Activated CD4-positive, alpha-beta memory T cell treated with anti-CD3 and anti-CD28 coated beads for 36 hours (primary cell): ENCODE data around the gene EWSR1. TPM values are rescaled to one million over a fixed set of nuclear protein-coding genes. Genes with fewer than 3 reads are reported as not detected.

Experiments used
- CTCF ChIA-PET: fragments of 350-600 bp; sonication (Branson Sonifier 250); formaldehyde crosslinking; loops from one replicate; lab custom pipeline; 2021; ENCODE audit warnings: antibody characterized with exemption, inconsistent platforms; lab: Charles Lee
- POLR2A ChIA-PET: fragments of 350-600 bp; sonication (Branson Sonifier 250); formaldehyde crosslinking; loops from one replicate; lab custom pipeline; 2021; ENCODE audit warnings: antibody characterized with exemption; lab: Charles Lee
- DNase-seq: peaks from one replicate; pipeline ENCODE4 v3.0.0-alpha.2; 2020
- H3K27ac Mint-ChIP-seq: one replicate; pipeline ENCODE4 v1.8.0; 2021; ENCODE audit warnings: mixed read lengths
- H3K27me3 Mint-ChIP-seq: one replicate; pipeline ENCODE4 v1.8.0; 2021; ENCODE audit warnings: mixed read lengths
- H3K36me3 Mint-ChIP-seq: one replicate; pipeline ENCODE4 v1.8.0; 2021; ENCODE audit warnings: mixed read lengths
- H3K4me1 Mint-ChIP-seq: one replicate; pipeline ENCODE4 v1.8.0; 2021; ENCODE audit warnings: low read depth, mixed read lengths
- H3K4me3 Mint-ChIP-seq: one replicate; pipeline ENCODE4 v1.8.0; 2021; ENCODE audit warnings: mild to moderate bottlenecking, mixed read lengths
- H3K9me3 Mint-ChIP-seq: one replicate; pipeline ENCODE4 v1.8.0; 2021; ENCODE audit warnings: mixed read lengths
- intact Hi-C: fragments of 100-400 bp; cut with micrococcal nuclease; formaldehyde crosslinking; loops from one replicate; pipeline ENCODE4 v1.15.1; 2023
- total RNA-seq, 2 experiments: library from RNA; stranded (reverse); gene quantifications; one replicate each; pipeline ENCODE4 v1.2.3, GENCODE V29; 2021

EWSR1 gene
- total RNA-seq, 2 experiments from 2014 or later = 286 to 302 TPM

- H3K4me1 Mint-ChIP-seq = peaks cover 2% of the 10 kb centered on the region
- CTCF ChIA-PET = interaction anchor here (0.9 kb wide), 1 partner anchor 8 kb away, joined by 3 read pairs; no protein-coding TSS in a partner anchor
- intact Hi-C loops = no loop called here
- no peaks in the 10 kb centered on the region for H3K36me3 Mint-ChIP-seq
- H3K4me3 Mint-ChIP-seq = no peak overlapping the region
- POLR2A ChIA-PET = no interaction called here
- peaks cover 2% of the 10 kb centered on the region for H3K27me3 Mint-ChIP-seq
- no peaks in the 10 kb centered on the region for H3K9me3 Mint-ChIP-seq
- H3K27ac Mint-ChIP-seq = no peak overlapping the region
- no peak for DNase-seq
Observed at GRCh38 chr22:29253561-29254285, 14.3 kb upstream of the EWSR1 start.

GRCh38 chr22:29254286-29254660 is 13.8 kb upstream of the EWSR1 start:
- ChIA-PET CTCF (interaction anchor here (0.9 kb wide), 1 partner anchor 9 kb away, joined by 3 read pairs; no protein-coding TSS in a partner anchor), POLR2A (no interaction called here)
- intact Hi-C loops = no loop called here
- no peak overlapping the region for H3K27ac Mint-ChIP-seq
- DNase-seq = no peak
- peaks cover 2% of the 10 kb centered on the region for H3K27me3 Mint-ChIP-seq
- no peaks in the 10 kb centered on the region for H3K36me3 Mint-ChIP-seq
- no peak overlapping the region for H3K4me3 Mint-ChIP-seq
- no peaks in the 10 kb centered on the region for H3K9me3 Mint-ChIP-seq
- peaks cover 2% of the 10 kb centered on the region for H3K4me1 Mint-ChIP-seq

DNA sequence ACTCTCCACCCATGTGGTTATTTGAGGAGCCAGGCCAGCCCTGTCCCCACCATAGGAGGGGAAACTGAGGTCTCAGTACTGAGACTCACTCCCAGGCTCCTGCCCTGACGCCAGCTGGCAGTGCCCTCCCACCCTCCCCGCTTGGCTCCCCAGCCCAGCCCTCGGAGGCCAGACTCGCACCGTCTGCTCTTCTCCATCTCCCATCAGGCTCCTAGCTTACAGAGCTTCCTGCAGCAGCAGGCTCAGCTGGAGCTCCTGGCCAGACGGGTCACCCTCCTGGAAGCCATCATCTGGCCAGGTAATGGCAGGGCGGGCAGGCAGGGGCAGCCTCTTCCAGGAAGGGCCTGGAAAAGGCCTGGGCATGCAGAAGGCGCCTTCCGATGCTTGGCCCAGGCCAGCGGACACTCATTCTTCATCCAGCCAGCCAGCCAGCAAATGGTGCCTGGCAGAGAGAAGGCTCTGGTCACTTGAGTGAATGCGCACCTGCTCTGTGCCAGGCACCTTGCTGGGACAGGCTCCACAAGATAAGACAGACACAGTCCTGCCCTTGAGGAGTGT is 12.9 kb upstream of the EWSR1 start:
- Mint-ChIP-seq H3K27ac (no peak overlapping the region), H3K27me3 (peaks cover 2% of the 10 kb centered on the region), H3K9me3 (no peaks in the 10 kb centered on the region), H3K36me3 (no peaks in the 10 kb centered on the region), H3K4me3 (no peak overlapping the region), H3K4me1 (peaks cover 2% of the 10 kb centered on the region)
- DNase-seq = no peak
- ChIA-PET CTCF (interaction anchor here (0.9 to 2.1 kb wide), 2 partner anchors 10 kb away, joined by 3 to 11 read pairs; no protein-coding TSS in a partner anchor), POLR2A (no interaction called here)
- intact Hi-C loops = no loop called here

- Mint-ChIP-seq H3K4me3 (no peak overlapping the region), H3K9me3 (no peaks in the 10 kb centered on the region), H3K4me1 (peaks cover 2% of the 10 kb centered on the region), H3K27ac (no peak overlapping the region), H3K27me3 (peaks cover 2% of the 10 kb centered on the region), H3K36me3 (no peaks in the 10 kb centered on the region)
- intact Hi-C loops = no loop called here
- ChIA-PET CTCF (interaction anchor here (0.9 to 2.1 kb wide), 2 partner anchors 9 to 11 kb away, joined by 3 to 11 read pairs; no protein-coding TSS in a partner anchor), POLR2A (no interaction called here)
- no peak for DNase-seq
Observed at GRCh38 chr22:29256606-29257325, 11.3 kb upstream of the EWSR1 start.

GRCh38 chr22:29257751-29258181 is 10.3 kb upstream of the EWSR1 start:
- H3K36me3 Mint-ChIP-seq = no peaks in the 10 kb centered on the region
- ChIA-PET CTCF (no interaction called here), POLR2A (no interaction called here)
- peaks cover 2% of the 10 kb centered on the region for H3K27me3 Mint-ChIP-seq
- no peak for DNase-seq
- no peaks in the 10 kb centered on the region for H3K9me3 Mint-ChIP-seq
- peaks cover 2% of the 10 kb centered on the region for H3K4me1 Mint-ChIP-seq
- no peak overlapping the region for H3K4me3 Mint-ChIP-seq
- intact Hi-C loops = no loop called here
- no peak overlapping the region for H3K27ac Mint-ChIP-seq

GRCh38 chr22:29258407-29259252 is 9.4 kb upstream of the EWSR1 start:
- intact Hi-C loops = no loop called here
- Mint-ChIP-seq H3K4me3 (no peak overlapping the region), H3K27ac (no peak overlapping the region), H3K36me3 (no peaks in the 10 kb centered on the region), H3K27me3 (no peaks in the 10 kb centered on the region), H3K4me1 (peaks cover 2% of the 10 kb centered on the region), H3K9me3 (no peaks in the 10 kb centered on the region)
- no peak for DNase-seq
- ChIA-PET POLR2A (no interaction called here), CTCF (no interaction called here)

DNA sequence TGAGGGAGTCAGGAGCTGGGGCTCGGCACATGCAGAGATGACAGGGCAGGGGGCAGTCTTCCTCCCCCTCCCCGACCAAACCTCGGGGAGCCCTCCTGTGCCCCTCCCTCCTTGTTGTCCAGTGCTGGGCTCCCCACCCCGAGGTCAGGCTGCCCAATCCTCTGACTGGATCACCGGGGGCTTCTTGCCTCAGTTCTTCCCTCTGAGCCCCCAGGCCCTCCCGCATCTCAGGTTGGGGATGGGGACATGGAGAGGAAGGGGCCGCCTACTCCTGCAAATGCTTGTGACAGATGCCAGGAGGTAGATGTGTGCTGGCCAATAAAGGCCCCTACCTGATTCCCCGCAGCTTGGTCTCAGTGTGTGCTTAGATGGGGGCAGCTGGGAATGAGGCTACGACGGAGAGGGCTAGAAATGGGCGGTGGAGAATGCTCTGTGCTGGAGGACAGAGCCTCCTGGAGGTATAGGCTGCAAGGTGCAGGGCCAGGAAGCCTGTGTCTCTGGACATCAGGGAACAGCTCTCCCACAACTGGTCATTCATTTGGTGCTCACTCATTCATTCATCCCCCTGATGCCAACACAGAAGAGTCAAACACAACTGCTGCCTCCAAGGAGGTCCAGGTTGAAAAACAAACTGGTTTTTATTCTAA is 8.7 kb upstream of the EWSR1 start:
- POLR2A ChIA-PET = no interaction called here
- no peaks in the 10 kb centered on the region for H3K36me3 Mint-ChIP-seq
- no peak overlapping the region for H3K4me3 Mint-ChIP-seq
- peaks cover 2% of the 10 kb centered on the region for H3K4me1 Mint-ChIP-seq
- intact Hi-C loops = no loop called here
- DNase-seq = no peak
- no peak overlapping the region for H3K27ac Mint-ChIP-seq
- CTCF ChIA-PET = no interaction called here
- no peaks in the 10 kb centered on the region for H3K9me3 Mint-ChIP-seq
- H3K27me3 Mint-ChIP-seq = no peaks in the 10 kb centered on the region

DNA sequence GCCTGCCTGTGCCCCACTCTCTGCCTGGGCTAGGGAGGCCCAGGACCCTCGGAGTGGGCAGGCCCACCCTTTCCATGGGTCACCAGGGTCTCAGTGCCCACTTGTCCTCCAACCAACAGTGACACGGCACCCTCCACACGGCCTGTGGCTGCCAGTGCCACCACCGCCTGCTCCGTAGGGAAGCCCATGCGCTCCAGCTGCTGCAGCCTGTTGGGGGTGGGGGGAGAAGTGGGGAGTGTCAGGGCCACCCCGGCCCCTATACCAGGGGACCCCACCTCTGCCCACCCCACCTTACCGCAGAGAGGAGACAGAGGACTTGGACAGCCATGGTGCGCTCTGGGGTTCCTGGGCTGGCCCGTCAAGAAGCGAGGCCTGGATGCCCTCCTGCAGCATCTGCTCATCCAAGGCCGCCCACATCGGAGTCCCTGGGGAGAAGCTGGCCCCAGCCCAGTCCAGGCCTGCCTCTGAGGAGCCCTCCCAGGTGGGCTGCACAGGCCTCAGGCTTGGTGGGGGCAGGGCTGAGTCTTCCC is 8.0 kb upstream of the EWSR1 start:
- DNase-seq = no peak
- intact Hi-C loops = no loop called here
- ChIA-PET CTCF (no interaction called here), POLR2A (no interaction called here)
- Mint-ChIP-seq H3K27me3 (no peaks in the 10 kb centered on the region), H3K36me3 (no peaks in the 10 kb centered on the region), H3K27ac (no peak overlapping the region), H3K4me1 (peaks cover 2% of the 10 kb centered on the region), H3K4me3 (no peak overlapping the region), H3K9me3 (no peaks in the 10 kb centered on the region)

GRCh38 chr22:29260601-29261315 is 7.3 kb upstream of the EWSR1 start:
- Mint-ChIP-seq H3K4me1 (peaks cover 2% of the 10 kb centered on the region), H3K27ac (no peak overlapping the region), H3K4me3 (no peak overlapping the region), H3K9me3 (no peaks in the 10 kb centered on the region), H3K27me3 (no peaks in the 10 kb centered on the region), H3K36me3 (peaks cover 3% of the 10 kb centered on the region)
- intact Hi-C loops = no loop called here
- POLR2A ChIA-PET = no interaction called here
- CTCF ChIA-PET = no interaction called here
- DNase-seq = no peak

GRCh38 chr22:29263791-29264276 is 4.2 kb upstream of the EWSR1 start:
- H3K4me3 Mint-ChIP-seq = no peak overlapping the region
- intact Hi-C loops = no loop called here
- H3K36me3 Mint-ChIP-seq = peaks cover 15% of the 10 kb centered on the region
- no peaks in the 10 kb centered on the region for H3K9me3 Mint-ChIP-seq
- H3K27ac Mint-ChIP-seq = no peak overlapping the region
- no peak for DNase-seq
- POLR2A ChIA-PET = no interaction called here
- peaks cover 11% of the 10 kb centered on the region for H3K4me1 Mint-ChIP-seq
- no peaks in the 10 kb centered on the region for H3K27me3 Mint-ChIP-seq
- CTCF ChIA-PET = no interaction called here

DNA sequence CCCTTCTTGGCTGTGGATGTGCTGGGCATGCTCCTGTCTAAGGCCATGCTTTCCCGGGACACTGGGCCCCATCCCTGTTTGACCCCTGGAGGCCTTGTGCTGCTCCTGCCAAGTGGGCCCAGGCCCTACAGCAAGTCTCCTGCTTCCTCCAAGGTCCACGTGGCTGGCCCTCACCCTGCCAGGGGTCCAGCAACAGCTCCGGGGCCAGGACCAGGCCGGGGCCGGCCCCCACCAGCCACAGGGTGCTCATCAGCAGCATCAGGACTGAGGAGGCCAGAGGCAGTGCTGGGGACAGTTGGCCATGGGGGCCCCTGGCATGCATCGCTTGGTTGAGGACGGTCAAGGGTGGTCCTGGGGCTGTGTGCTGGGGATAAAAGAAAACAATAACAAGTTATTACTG is 2.8 kb upstream of the EWSR1 start:
- no peaks in the 10 kb centered on the region for H3K9me3 Mint-ChIP-seq
- peaks cover 20% of the 10 kb centered on the region for H3K4me1 Mint-ChIP-seq
- H3K27me3 Mint-ChIP-seq = no peaks in the 10 kb centered on the region
- ChIA-PET CTCF (no interaction called here), POLR2A (no interaction called here)
- H3K36me3 Mint-ChIP-seq = peaks cover 28% of the 10 kb centered on the region
- H3K4me3 Mint-ChIP-seq = no peak overlapping the region
- no peak for DNase-seq
- no peak overlapping the region for H3K27ac Mint-ChIP-seq
- intact Hi-C loops = loop anchor here (5.0 kb wide), 2 partner anchors 42 to 122 kb away; partner anchors contain the start of genes AP1B1 and GAS2L1
